Activated naive CD8-positive, alpha-beta T cell (primary cell): ENCODE results near the gene SETD7.
"Not testable (repeated sequence)": the region's sequence is repeated elsewhere in the genome, so short reads cannot be mapped to it uniquely, and the experiment has no call there.

ENCODE experiments used
- H3K27ac Mint-ChIP-seq: one replicate; pipeline ENCODE4 v1.8.0; 2021; ENCODE audit warnings: mixed read lengths
- H3K27me3 Mint-ChIP-seq: one replicate; pipeline ENCODE4 v1.8.0; 2021; ENCODE audit warnings: mixed read lengths
- H3K36me3 Mint-ChIP-seq: one replicate; pipeline ENCODE4 v1.8.0; 2021; ENCODE audit warnings: mixed read lengths
- H3K4me1 Mint-ChIP-seq: one replicate; pipeline ENCODE4 v1.8.0; 2021; ENCODE audit warnings: low read depth, mixed read lengths
- H3K4me3 Mint-ChIP-seq: one replicate; pipeline ENCODE4 v1.8.0; 2021; ENCODE audit warnings: mild to moderate bottlenecking, mixed read lengths
- H3K9me3 Mint-ChIP-seq: one replicate; pipeline ENCODE4 v1.8.0; 2021; ENCODE audit warnings: low read depth, mixed read lengths

The SETD7 gene

DNA sequence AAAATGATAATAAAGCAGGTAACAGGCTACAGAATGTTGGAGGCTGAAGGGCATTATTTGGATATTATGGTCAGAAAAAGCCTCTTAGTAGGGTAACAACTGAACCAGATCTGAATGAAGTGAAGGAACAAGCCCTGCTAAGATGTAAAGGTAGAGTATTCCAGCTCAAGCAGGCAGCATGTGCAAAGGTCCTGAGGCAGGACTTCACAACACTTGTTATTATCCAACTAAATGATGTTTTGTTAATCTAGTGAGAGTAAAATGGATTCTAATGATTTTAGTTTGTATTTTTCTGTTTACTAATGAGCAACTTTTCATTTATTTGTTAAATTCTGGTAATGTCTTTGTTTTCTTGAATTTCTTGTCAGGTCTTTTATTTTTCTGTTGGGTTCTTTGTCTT is 66.4 kb downstream of the SETD7 start:
- H3K4me1 Mint-ChIP-seq, result no peaks in the 10 kb centered on the region
- H3K36me3 Mint-ChIP-seq, result peaks cover 2% of the 10 kb centered on the region
- H3K27ac Mint-ChIP-seq, result no peak overlapping the region
- H3K27me3 Mint-ChIP-seq, result peaks cover 3% of the 10 kb centered on the region
- H3K4me3 Mint-ChIP-seq, result no peak overlapping the region
- H3K9me3 Mint-ChIP-seq, result no peaks in the 10 kb centered on the region

DNA sequence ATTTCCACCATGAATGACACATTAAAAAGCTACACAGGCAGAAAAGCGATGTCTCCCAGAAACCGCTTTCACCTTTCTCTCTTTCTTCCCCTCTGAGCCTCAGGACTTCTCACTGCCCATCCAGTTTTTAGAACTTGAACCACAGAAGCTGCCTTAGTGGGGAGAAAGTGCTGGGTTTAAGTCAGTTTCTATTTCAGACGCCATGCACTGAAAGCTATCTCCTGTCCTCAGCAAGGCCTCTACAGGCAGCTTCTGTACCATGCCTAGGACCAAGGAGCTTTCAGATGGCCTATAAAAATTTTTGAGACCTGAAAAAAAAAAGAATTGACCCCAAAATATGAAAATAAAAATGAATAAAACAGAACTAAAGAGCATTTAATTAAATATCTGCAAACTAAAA is 67.6 kb downstream of the SETD7 start:
- Mint-ChIP-seq H3K4me1 (no peaks in the 10 kb centered on the region), H3K27ac (no peak overlapping the region), H3K9me3 (no peaks in the 10 kb centered on the region), H3K36me3 (peaks cover 2% of the 10 kb centered on the region), H3K27me3 (peaks cover 3% of the 10 kb centered on the region), H3K4me3 (no peak overlapping the region)

DNA sequence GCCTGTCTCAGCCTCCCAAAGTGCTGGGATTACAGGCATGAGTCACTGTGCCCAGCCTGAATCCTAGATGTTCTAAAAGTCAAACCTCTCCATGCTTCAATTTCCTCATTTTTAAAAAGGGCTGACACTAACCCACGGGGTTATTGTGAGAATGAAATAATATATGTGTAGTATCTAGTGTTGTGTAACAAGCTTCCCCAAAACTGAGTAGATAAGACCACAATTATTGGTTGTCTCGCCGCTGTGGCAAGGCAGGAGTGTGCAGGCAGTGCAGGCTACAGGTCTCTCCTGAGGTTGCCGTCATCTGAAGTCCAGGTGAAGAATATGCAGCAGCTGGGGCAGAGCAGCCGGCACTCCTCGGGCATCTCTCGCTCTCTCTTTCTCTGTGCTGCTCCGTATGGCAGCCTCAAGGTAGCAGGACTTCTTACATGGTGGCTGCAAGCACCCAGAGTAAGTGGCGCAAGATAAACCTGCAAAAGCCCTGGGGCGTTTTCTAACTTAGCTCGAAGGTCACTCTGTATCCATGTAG is 71.2 kb downstream of the SETD7 start:
- H3K36me3 Mint-ChIP-seq, result no peaks in the 10 kb centered on the region
- no peaks in the 10 kb centered on the region for H3K9me3 Mint-ChIP-seq
- H3K27ac Mint-ChIP-seq, result no peak overlapping the region
- no peak overlapping the region for H3K4me3 Mint-ChIP-seq
- H3K27me3 Mint-ChIP-seq, result no peaks in the 10 kb centered on the region
- no peaks in the 10 kb centered on the region for H3K4me1 Mint-ChIP-seq

DNA sequence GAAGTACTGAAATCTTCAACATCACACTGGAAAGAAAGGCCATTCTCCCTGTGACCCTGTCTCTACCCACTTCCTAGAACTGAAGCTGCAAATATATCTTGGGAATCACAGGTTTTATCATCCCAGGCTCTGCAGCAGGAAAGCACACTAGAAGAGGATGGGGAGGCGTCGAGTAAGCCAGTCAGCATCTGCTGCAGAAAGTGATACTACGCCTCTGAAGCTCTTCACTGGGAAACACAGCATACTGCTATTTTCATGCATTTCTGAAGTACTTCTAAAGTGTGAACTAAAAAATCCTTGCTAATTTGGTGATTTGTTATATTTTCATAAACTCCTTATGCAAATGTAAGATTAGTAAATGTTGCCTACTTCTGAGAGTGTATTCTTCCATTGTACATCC is 73.0 kb downstream of the SETD7 start:
- H3K27ac Mint-ChIP-seq, result no peak overlapping the region
- no peaks in the 10 kb centered on the region for H3K4me1 Mint-ChIP-seq
- peaks cover 2% of the 10 kb centered on the region for H3K36me3 Mint-ChIP-seq
- H3K27me3 Mint-ChIP-seq, result no peaks in the 10 kb centered on the region
- H3K9me3 Mint-ChIP-seq, result no peaks in the 10 kb centered on the region
- no peak overlapping the region for H3K4me3 Mint-ChIP-seq

DNA sequence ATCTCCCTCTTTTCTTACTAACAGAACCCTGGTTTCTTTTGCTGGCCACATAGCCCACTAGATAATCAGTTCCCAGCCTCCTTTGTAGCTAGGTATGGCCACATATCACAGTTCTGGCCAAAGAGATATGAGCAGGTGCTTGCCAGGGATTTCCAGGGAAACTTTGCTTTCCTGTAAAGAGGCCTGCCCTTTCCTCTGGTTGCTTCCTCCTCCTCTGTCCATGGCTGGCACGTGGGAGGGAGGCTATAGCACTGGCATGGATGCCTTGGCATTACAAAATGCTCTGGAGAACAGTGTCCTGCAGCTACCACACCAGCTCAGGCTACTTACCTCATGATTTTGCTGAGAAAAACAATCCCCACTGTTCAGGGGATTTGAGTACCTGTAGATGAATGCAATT is 74.6 kb downstream of the SETD7 start:
- no peaks in the 10 kb centered on the region for H3K4me1 Mint-ChIP-seq
- no peak overlapping the region for H3K27ac Mint-ChIP-seq
- H3K36me3 Mint-ChIP-seq, result peaks cover 2% of the 10 kb centered on the region
- H3K27me3 Mint-ChIP-seq, result no peaks in the 10 kb centered on the region
- no peaks in the 10 kb centered on the region for H3K9me3 Mint-ChIP-seq
- H3K4me3 Mint-ChIP-seq, result no peak overlapping the region

DNA sequence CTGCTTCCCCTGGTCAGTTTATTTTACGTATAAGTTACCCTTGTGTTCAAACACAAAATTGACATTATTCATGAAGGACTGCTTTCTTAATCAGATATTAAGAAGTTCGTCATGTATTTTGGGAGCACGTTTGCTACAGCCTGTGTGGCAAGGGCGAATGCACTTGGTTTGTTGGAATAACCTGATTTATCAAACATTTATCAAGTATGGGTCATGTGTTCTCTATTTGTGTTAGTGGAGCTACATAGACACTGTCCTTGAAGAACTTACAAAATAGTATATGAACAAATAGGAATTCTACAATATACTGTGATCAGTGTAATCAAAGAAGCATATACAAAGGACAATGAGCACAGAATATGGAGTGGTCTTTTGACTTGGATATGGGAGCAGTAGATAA is 79.7 kb downstream of the SETD7 start:
- H3K4me1 Mint-ChIP-seq, result no peaks in the 10 kb centered on the region
- H3K9me3 Mint-ChIP-seq, result peaks cover 7% of the 10 kb centered on the region
- peaks cover 19% of the 10 kb centered on the region for H3K36me3 Mint-ChIP-seq
- no peaks in the 10 kb centered on the region for H3K27me3 Mint-ChIP-seq
- H3K27ac Mint-ChIP-seq, result no peak overlapping the region
- H3K4me3 Mint-ChIP-seq, result no peak overlapping the region

DNA sequence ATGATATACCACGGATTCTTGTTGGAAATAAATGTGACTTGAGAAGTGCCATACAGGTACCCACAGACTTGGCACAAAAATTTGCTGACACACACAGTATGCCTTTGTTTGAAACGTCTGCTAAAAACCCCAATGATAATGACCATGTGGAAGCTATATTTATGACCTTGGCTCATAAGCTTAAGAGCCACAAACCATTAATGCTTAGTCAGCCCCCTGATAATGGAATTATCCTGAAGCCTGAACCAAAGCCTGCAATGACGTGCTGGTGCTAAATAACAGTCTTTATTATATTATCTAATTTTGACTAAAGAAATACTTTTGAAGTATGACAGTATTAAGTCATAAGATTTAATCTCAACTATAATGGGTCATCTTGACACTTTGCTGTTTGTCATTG is 83.2 kb downstream of the SETD7 start:
- Mint-ChIP-seq H3K36me3 (peaks cover 34% of the 10 kb centered on the region), H3K27ac (no peak overlapping the region), H3K9me3 (peaks cover 16% of the 10 kb centered on the region), H3K4me1 (peaks cover 8% of the 10 kb centered on the region), H3K27me3 (no peaks in the 10 kb centered on the region), H3K4me3 (no peak overlapping the region)

DNA sequence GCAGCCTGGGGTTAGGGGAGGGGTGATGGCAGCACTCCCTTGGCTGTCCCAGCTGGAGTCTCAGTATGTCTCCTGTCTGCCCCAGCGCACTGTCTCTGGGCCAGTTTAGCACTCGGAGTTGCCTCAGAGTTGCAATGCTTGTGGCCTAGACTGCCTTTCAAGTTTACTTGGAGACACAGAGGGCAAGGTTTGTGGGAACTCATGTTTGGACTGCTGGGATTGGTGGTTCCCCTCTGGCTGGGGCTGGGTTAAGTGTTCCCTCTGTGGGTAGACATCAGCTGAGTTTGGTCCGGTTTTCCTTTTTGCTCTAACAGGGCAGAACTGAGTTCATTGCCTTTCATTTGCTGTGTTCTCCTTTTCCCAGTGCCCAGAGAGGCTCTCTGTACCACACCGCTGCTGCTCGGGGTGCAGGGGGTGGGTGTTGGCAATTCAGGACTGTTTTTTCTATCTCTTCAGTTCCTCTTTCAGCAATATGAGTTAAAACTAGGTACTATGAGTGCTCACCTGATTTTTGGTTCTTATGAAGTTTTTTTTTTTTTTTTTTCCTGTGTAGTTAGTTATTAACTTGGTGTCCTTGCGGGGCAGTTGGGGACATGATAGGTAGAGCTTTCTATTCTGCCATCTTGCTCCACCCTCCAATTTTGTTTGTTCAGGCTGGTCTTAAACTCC is 84.9 kb downstream of the SETD7 start:
- Mint-ChIP-seq H3K27me3 (no peaks in the 10 kb centered on the region), H3K4me3 (no peak overlapping the region), H3K4me1 (peaks cover 8% of the 10 kb centered on the region), H3K27ac (no peak overlapping the region), H3K36me3 (peaks cover 34% of the 10 kb centered on the region), H3K9me3 (peaks cover 16% of the 10 kb centered on the region)

DNA sequence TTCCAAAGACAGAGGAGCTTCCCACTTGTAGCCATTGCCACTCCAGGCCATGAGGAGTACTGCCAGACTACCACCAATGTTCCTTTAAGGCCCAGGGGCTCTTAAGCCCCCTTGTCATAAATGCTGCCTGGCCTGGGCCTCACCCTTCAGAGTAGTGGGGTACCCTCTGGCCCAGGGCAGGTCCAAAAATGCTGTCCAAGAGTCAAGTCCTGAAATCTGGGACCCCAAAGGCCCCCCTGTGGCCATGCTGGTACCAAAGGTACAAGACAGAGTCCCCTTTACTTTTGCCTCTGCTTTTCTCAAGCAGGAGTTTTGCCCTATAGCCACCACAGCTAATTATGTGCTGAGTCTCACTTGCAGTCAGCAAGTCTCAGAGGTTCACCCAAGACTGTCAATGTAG is 85.7 kb downstream of the SETD7 start:
- H3K4me1 Mint-ChIP-seq, result peaks cover 9% of the 10 kb centered on the region
- H3K9me3 Mint-ChIP-seq, result peaks cover 16% of the 10 kb centered on the region

DNA sequence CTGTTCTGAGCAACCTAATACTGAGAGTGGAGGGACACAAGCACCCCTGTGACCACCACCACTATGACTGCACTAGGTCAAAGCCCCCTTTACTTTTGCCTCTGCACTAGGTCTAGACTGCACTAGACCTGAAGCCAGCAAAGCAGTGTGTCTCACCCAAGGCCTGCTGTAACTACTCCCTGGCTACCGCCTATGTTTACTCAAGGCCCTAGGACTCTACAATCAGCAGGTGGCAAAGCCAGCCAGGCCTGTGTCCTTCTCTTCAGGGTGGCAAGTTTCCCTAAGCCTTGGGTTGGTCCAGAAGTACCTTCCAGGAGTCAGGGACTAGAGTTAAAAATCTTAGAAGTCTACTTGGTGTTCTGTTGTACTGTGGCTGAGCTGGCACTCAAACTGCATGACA is 86.2 kb downstream of the SETD7 start:
- Mint-ChIP-seq H3K36me3 (peaks cover 34% of the 10 kb centered on the region), H3K27ac (peak overlapping the region; percentile 42), H3K27me3 (no peaks in the 10 kb centered on the region), H3K4me3 (no peak overlapping the region), H3K4me1 (peaks cover 11% of the 10 kb centered on the region), H3K9me3 (peaks cover 16% of the 10 kb centered on the region)

More for the DNA sequence above, 85.7 kb downstream of the SETD7 start:
- Mint-ChIP-seq H3K27me3 (no peaks in the 10 kb centered on the region), H3K4me3 (no peak overlapping the region), H3K27ac (no peak overlapping the region), H3K36me3 (peaks cover 34% of the 10 kb centered on the region)

DNA sequence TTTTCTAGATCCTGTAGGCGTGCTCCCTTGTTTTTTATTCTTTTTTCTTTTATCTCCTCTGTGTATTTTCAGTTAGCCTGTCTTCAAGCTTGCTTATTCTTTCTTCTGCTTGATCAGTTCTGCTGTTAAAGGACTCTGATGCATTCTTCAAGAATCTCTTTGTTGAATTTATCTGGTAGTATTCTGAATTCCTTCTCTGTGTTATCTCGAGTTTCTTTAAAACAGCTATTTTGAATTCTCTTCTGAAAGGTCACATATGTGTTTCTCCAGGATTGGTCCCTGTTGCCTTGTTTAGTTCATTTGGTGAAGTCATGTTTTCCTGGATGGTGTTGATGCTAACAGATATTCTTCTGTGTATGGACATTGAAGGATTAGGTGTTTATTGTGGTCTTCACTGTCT is 86.8 kb downstream of the SETD7 start:
- Mint-ChIP-seq H3K9me3 (peaks cover 16% of the 10 kb centered on the region), H3K27me3 (no peaks in the 10 kb centered on the region), H3K4me3 (no peak overlapping the region), H3K4me1 (peaks cover 11% of the 10 kb centered on the region), H3K36me3 (peaks cover 34% of the 10 kb centered on the region), H3K27ac (no peak overlapping the region)

DNA sequence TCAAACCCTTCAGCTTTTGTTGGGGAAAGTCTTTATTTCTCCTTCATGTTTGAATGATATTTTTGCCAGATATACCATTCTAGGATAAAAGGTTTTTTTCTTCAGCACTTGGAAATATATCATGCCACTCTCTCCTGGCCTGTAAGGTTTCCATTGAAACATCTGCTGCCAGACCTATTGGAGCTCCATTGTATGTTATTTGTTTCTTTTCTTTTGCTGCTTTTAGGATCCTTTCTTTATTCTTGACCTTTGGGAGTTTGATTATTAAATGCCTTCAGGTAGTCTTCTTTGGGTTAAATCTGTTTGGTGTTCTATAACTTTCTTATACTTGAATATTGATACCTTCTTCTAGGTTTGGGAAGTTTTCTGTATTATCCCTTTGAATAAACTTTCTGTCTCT is 87.3 kb downstream of the SETD7 start:
- not testable (repeated sequence) for H3K4me3 Mint-ChIP-seq, H3K27ac Mint-ChIP-seq
- peaks cover 34% of the 10 kb centered on the region for H3K36me3 Mint-ChIP-seq

DNA sequence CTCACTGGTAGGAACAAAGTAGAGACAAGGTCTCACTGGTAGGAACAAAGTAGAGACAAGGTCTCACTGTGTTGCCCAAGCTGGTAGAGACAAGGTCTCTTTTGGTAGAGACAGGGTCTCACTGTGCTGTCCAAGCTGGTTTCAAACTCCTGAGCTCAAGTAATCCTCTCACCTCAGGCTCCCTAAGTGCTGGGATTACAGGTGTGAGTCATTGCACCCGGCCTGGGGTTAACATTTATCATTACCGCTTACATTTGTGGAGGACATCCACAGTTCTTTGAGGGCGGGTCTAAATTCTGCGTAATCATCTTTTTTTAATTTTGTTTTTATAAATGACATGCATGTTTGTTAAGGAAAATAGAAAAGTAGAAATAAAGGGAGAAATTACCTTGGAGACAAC is 90.1 kb downstream of the SETD7 start:
- H3K27me3 Mint-ChIP-seq, result no peaks in the 10 kb centered on the region
- H3K27ac Mint-ChIP-seq, result no peak overlapping the region

More for the DNA sequence above, 87.3 kb downstream of the SETD7 start:
- Mint-ChIP-seq H3K4me1 (peaks cover 11% of the 10 kb centered on the region), H3K9me3 (peaks cover 16% of the 10 kb centered on the region)
- not testable (repeated sequence) for H3K27me3 Mint-ChIP-seq

DNA sequence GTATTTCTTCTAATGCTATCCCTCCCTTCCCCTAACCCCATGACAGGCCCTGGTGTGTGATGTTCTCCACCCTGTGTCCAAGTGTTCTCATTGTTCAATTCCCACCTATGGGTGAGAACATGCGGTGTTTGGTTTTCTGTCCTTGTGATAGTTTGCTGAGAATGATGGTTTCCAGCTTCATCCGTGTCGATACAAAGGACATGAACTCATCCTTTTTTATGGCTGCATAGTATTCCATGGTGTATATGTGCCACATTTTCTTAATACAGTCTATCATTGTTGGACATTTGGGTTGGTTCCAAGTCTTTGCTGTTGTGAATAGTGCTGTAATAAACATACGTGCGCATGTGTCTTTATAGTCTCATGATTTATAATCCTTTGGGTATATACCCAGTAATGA is 91.5 kb downstream of the SETD7 start:
- not testable (repeated sequence) for H3K9me3 Mint-ChIP-seq, H3K27ac Mint-ChIP-seq, H3K4me3 Mint-ChIP-seq, H3K27me3 Mint-ChIP-seq
- peaks cover 14% of the 10 kb centered on the region for H3K36me3 Mint-ChIP-seq
- peaks cover 21% of the 10 kb centered on the region for H3K4me1 Mint-ChIP-seq

More for the DNA sequence above, 90.1 kb downstream of the SETD7 start:
- no peak overlapping the region for H3K4me3 Mint-ChIP-seq
- peaks cover 8% of the 10 kb centered on the region for H3K9me3 Mint-ChIP-seq
- peaks cover 16% of the 10 kb centered on the region for H3K4me1 Mint-ChIP-seq
- peaks cover 19% of the 10 kb centered on the region for H3K36me3 Mint-ChIP-seq

DNA sequence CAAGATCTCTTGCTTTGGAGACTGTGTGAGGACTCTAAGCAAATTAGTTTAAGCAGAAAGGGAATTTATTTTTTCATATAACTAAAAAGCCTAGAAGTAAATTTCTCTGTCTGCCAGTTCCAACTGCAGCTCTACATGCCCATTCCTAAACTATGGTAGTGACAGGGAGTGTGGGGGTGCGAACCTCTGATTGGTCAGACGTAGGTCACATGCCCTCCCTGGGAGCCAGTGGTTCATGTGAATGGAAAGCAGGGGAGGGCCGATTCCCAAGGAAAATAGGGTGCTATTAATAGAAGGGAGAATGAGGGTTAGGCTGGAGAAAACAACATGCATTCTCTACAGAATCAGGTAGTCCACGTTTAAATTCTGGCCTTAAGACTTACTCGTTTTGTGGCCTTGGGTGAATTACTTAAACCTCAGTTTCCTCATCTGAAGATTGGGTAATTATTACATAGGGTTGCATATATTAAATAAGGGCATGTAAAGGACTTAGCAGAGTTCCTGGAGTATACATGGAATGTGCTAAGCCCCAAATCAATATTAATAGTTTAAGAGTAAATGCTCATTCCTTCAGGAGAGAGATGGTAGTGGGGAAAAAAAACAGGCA is 94.9 kb downstream of the SETD7 start:
- H3K36me3 Mint-ChIP-seq, result peaks cover 3% of the 10 kb centered on the region
- H3K9me3 Mint-ChIP-seq, result no peaks in the 10 kb centered on the region
- H3K4me3 Mint-ChIP-seq, result no peak overlapping the region
- H3K27ac Mint-ChIP-seq, result no peak overlapping the region
- H3K27me3 Mint-ChIP-seq, result no peaks in the 10 kb centered on the region
- peaks cover 48% of the 10 kb centered on the region for H3K4me1 Mint-ChIP-seq

DNA sequence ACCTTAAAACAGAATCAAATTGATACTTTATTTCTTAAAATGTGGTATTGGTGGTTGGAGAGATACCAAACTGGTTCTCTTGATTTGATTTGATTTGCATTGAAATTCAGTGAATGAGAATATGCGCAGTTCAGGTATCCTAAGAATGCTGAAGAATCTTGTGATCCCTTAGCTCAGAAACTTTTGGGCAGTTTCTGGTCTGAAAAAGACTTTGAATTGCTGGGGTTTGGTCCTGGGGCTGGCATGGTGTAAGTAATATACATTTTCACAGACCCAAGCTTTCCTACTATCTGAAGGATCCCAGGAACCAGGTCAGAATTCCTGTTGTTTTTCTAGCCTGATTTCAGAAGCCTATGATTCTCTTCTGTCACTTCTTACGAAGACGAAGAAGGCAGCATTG is 95.5 kb downstream of the SETD7 start:
- H3K36me3 Mint-ChIP-seq, result peaks cover 3% of the 10 kb centered on the region
- H3K4me3 Mint-ChIP-seq, result no peak overlapping the region
- H3K9me3 Mint-ChIP-seq, result no peaks in the 10 kb centered on the region
- H3K4me1 Mint-ChIP-seq, result peaks cover 53% of the 10 kb centered on the region
- H3K27me3 Mint-ChIP-seq, result no peaks in the 10 kb centered on the region
- no peak overlapping the region for H3K27ac Mint-ChIP-seq
